ENCODE measurements around the gene CSMD2. TPM values are rescaled to one million over a fixed set of nuclear protein-coding genes. Genes with fewer than 3 reads are reported as not detected.

CSMD2 gene
- total RNA-seq, 1 experiment from 2014 or later: 13.2 TPM

GRCh38 chr1:33867684-33868083 lies 297.3 kb downstream of the CSMD2 start:
- Mint-ChIP-seq H3K27ac (no peak overlapping the region), H3K4me3 (no peak overlapping the region; the same call in 1 of the 2 replicates)

GRCh38 chr1:33866281-33866680 lies 298.7 kb downstream of the CSMD2 start:
- no peak for TF ChIP-seq USF1 (CRISPR knock-in tag; IDR thresholded peaks at IDR 0.05)
- no peak for TF ChIP-seq JUN (CRISPR knock-in tag; IDR thresholded peaks at IDR 0.05)
- TF ChIP-seq TCF7 (CRISPR knock-in tag; IDR thresholded peaks at IDR 0.05; ENCODE audit: low read depth): no peak
- TF ChIP-seq CREB1 (CRISPR knock-in tag; IDR thresholded peaks at IDR 0.05): no peak
- TF ChIP-seq NFE2L1 (CRISPR knock-in tag; IDR thresholded peaks at IDR 0.05): no peak
- TF ChIP-seq SP1 (CRISPR knock-in tag; conservative IDR thresholded peaks at IDR 0.05): no peak
- TF ChIP-seq E2F5 (CRISPR knock-in tag; IDR thresholded peaks at IDR 0.05): no peak
- TF ChIP-seq NFATC4 (CRISPR knock-in tag; IDR thresholded peaks at IDR 0.05): no peak
- TF ChIP-seq IRF1 (CRISPR knock-in tag; IDR thresholded peaks at IDR 0.05): no peak
- no peak for TF ChIP-seq RORB (CRISPR knock-in tag; IDR thresholded peaks at IDR 0.05)
- no peak for TF ChIP-seq CDX4 (CRISPR knock-in tag; IDR thresholded peaks at IDR 0.05; ENCODE audit: borderline replicate concordance)
- TF ChIP-seq ERG (CRISPR knock-in tag; IDR thresholded peaks at IDR 0.05): no peak
- TF ChIP-seq ETV6 (CRISPR knock-in tag; IDR thresholded peaks at IDR 0.05): no peak
- no peak for TF ChIP-seq SOX15 (CRISPR knock-in tag; IDR thresholded peaks at IDR 0.05)
- no peak for TF ChIP-seq KAT7 (CRISPR knock-in tag; IDR thresholded peaks at IDR 0.05; ENCODE audit: borderline replicate concordance)
- no peak for TF ChIP-seq MAX (CRISPR knock-in tag; IDR thresholded peaks at IDR 0.05)
- no peak for TF ChIP-seq ZNF219 (CRISPR knock-in tag; IDR thresholded peaks at IDR 0.05; ENCODE audit: borderline replicate concordance)
- ATAC-seq (no peak), DNase-seq (ENCODE audit: low spot score) (no peak)
- ChIA-PET POLR2A (no interaction called here), CTCF (no interaction called here)
- H3K4me3 Mint-ChIP-seq: no peak overlapping the region
- H3K27me3 Mint-ChIP-seq (ENCODE audit: low read depth): no peaks in the 10 kb centered on the region; the same call in 1 of the 2 replicates
- H3K27ac Mint-ChIP-seq: no peak overlapping the region
- H3K4me1 Mint-ChIP-seq: peaks cover 28% of the 10 kb centered on the region
- peaks cover 8% of the 10 kb centered on the region for H3K36me3 Mint-ChIP-seq
- H3K9me3 Mint-ChIP-seq: peaks cover 14% of the 10 kb centered on the region

More at GRCh38 chr1:33867684-33868083, 297.3 kb downstream of the CSMD2 start:
- Mint-ChIP-seq H3K4me1 (peaks cover 28% of the 10 kb centered on the region), H3K9me3 (peaks cover 18% of the 10 kb centered on the region), H3K27me3 (ENCODE audit: low read depth) (no peaks in the 10 kb centered on the region; the same call in 1 of the 2 replicates), H3K36me3 (peaks cover 8% of the 10 kb centered on the region)
- CTCF ChIA-PET: no interaction called here
- TF ChIP-seq ELF4 (CRISPR knock-in tag; IDR thresholded peaks at IDR 0.05; ENCODE audit: low read depth) (no peak), TCF7 (CRISPR knock-in tag; IDR thresholded peaks at IDR 0.05; ENCODE audit: low read depth) (no peak), ARID4B (CRISPR knock-in tag; IDR thresholded peaks at IDR 0.05; ENCODE audit: borderline replicate concordance) (no peak)
- POLR2A ChIA-PET: no interaction called here
- DNase-seq (ENCODE audit: low spot score) (no peak), ATAC-seq (peak; percentile 52)

All from WTC11 (cell line).